ENCODE data around the gene GPC5. TPM values are rescaled to one million over a fixed set of nuclear protein-coding genes. Genes with fewer than 3 reads are reported as not detected.

The GPC5 gene
- total RNA-seq, 4 donors from 2014 or later, result 0.74 to 1.1 TPM; not detected in 2

- TF ChIP-seq, protein P1, sequence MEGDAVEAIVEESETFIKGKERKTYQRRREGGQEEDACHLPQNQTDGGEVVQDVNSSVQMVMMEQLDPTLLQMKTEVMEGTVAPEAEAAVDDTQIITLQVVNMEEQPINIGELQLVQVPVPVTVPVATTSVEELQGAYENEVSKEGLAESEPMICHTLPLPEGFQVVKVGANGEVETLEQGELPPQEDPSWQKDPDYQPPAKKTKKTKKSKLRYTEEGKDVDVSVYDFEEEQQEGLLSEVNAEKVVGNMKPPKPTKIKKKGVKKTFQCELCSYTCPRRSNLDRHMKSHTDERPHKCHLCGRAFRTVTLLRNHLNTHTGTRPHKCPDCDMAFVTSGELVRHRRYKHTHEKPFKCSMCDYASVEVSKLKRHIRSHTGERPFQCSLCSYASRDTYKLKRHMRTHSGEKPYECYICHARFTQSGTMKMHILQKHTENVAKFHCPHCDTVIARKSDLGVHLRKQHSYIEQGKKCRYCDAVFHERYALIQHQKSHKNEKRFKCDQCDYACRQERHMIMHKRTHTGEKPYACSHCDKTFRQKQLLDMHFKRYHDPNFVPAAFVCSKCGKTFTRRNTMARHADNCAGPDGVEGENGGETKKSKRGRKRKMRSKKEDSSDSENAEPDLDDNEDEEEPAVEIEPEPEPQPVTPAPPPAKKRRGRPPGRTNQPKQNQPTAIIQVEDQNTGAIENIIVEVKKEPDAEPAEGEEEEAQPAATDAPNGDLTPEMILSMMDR (IDR thresholded peaks at IDR 0.05), result no peak
- DNase-seq (ENCODE audit: low spot score) (no peak), ATAC-seq (ENCODE audit: low FRiP score) (no peak)
These were observed 182.3 kb downstream of the GPC5 start for GRCh38 chr13:91580749-91581148.

- TF ChIP-seq, protein P1 (IDR thresholded peaks at IDR 0.05), result no peak
- ATAC-seq (ENCODE audit: low FRiP score) (no peak), DNase-seq (ENCODE audit: low spot score) (no peak)
These were observed 188.2 kb downstream of the GPC5 start for GRCh38 chr13:91586609-91587008.

DNA sequence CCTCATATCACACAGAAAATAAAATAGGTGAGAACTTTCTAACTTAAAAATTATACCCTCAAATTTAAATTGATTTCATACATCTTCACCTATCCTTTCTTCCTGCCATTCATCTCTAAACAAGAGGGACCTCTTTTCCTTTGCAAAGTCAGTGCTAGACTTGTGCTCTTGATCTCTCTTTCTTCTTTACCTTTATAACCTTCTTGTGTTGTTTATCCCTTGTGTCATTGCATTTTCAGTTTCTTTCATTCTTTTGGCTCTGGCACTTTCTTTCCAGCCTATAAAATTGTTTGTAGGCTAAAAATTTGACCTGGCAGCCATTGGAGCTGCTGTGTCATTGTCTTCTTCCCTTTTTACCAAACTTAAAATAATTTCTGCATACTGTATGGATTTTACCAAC is 190.1 kb downstream of the GPC5 start:
- TF ChIP-seq, protein P1 (IDR thresholded peaks at IDR 0.05), result no peak
- no peak for ATAC-seq (ENCODE audit: low FRiP score)
- DNase-seq (ENCODE audit: low spot score), result no peak

- ATAC-seq (ENCODE audit: low FRiP score) (no peak), DNase-seq (ENCODE audit: low spot score) (no peak)
- TF ChIP-seq, protein P1 (IDR thresholded peaks at IDR 0.05), result no peak
These were observed 193.9 kb downstream of the GPC5 start for GRCh38 chr13:91592056-91593014.

DNA sequence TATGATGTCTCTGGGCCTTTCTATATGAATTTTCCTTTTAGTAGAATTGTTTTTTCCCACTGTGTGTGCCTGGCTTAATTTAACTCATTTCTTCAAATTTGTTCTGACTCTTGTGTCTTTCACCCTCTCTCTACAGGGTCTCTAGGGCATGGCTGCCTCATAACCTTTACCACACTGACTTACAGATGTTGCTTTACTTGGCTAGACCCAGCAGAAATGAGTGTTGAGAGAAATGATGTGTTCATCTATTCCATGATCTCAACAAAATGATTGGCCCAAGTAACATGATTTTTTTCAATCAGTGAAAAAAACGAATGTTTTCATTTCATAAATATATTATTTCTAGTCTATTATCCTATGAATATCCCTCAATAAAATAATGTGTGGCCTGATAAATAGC is 195.0 kb downstream of the GPC5 start:
- DNase-seq (ENCODE audit: low spot score), result no peak
- no peak for ATAC-seq (ENCODE audit: low FRiP score)
- TF ChIP-seq, protein P1 (IDR thresholded peaks at IDR 0.05), result no peak

GRCh38 chr13:91594061-91594460 is 195.6 kb downstream of the GPC5 start:
- TF ChIP-seq, protein P1 (IDR thresholded peaks at IDR 0.05), result no peak
- DNase-seq (ENCODE audit: low spot score) (no peak), ATAC-seq (ENCODE audit: low FRiP score) (no peak)

- TF ChIP-seq, protein P1 (IDR thresholded peaks at IDR 0.05), result no peak
- no peak for ATAC-seq (ENCODE audit: low FRiP score)
- DNase-seq (ENCODE audit: low spot score), result no peak
These were observed 197.3 kb downstream of the GPC5 start for GRCh38 chr13:91595677-91596076.
